ENCODE results near the gene PDLIM5.

DNA sequence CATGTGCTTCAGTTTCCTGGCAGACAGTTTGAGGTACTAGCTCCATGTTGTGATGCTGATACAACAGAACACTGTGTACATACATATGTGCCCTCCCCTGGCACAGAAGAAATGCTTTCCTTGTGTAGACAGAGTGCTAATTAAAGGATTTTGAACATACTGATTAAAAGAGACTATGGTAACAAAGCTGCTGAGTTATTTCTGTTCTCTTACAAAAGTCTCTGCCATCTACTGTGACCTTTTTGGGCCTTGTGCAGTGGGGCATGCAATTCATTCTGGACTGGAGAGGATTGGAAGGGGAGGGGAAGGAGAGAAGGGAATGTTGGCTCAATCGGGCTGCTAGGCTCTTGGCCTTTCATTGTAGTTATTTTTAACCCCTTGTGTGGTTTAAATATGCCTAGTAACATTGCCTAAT, 6.0 kb downstream of the PDLIM5 start:
- no peak for TF ChIP-seq POLR2AphosphoS5 (IDR thresholded peaks at IDR 0.05; ENCODE audit: low read depth, low read length)
- TF ChIP-seq REST (IDR thresholded peaks at IDR 0.05; ENCODE audit: insufficient read depth in 1 of 2, low read depth in 2 of 2, low read length in 2 of 2) = 0 out of 4 replicates have a peak, but pooled peaks of 1 of the 2 experiments have one; percentile 18
- no peak for TF ChIP-seq SIN3A (IDR thresholded peaks at IDR 0.05; ENCODE audit: borderline replicate concordance, insufficient read depth, low read length)
- TF ChIP-seq TAF1 (IDR thresholded peaks at IDR 0.05; ENCODE audit: borderline replicate concordance, insufficient read depth, low read length) = no peak
- TF ChIP-seq FOXP2 (optimal IDR thresholded peaks at IDR 0.05; ENCODE audit: borderline replicate concordance, extremely low read depth, extremely low read length, insufficient read depth) = no peak
